DMS 273 (cell line): ENCODE results near the gene OLFM2.
"Not testable (repeated sequence)": the region's sequence is repeated elsewhere in the genome, so short reads cannot be mapped to it uniquely, and the experiment has no call there.

Experiments used
- DNase-seq: peaks from one replicate; lab custom pipeline; 2025; ENCODE audit not compliant: unreplicated experiment; lab: John Stamatoyannopoulos, UW

OLFM2 gene

GRCh38 chr19:9863759-9864158 is 72.6 kb downstream of the OLFM2 start:
- no peak for DNase-seq

GRCh38 chr19:9862938-9863337 is 73.4 kb downstream of the OLFM2 start:
- DNase-seq, result no peak

- no peak for DNase-seq
Measured at GRCh38 chr19:9861503-9861902, 74.8 kb downstream of the OLFM2 start.

- no peak for DNase-seq
Measured at GRCh38 chr19:9860407-9860806, 75.9 kb downstream of the OLFM2 start.

GRCh38 chr19:9858766-9859165 is 77.5 kb downstream of the OLFM2 start:
- no peak for DNase-seq

- no peak for DNase-seq
Measured at GRCh38 chr19:9857920-9858746, 78.2 kb downstream of the OLFM2 start.

GRCh38 chr19:9857076-9857721 is 79.1 kb downstream of the OLFM2 start:
- no peak for DNase-seq

GRCh38 chr19:9856609-9857008 is 79.7 kb downstream of the OLFM2 start:
- no peak for DNase-seq

- DNase-seq, result no peak
Measured at GRCh38 chr19:9854282-9854846, 82.0 kb downstream of the OLFM2 start.

- DNase-seq, result peak; percentile 72
Measured at GRCh38 chr19:9850235-9850959, 85.9 kb downstream of the OLFM2 start.

DNA sequence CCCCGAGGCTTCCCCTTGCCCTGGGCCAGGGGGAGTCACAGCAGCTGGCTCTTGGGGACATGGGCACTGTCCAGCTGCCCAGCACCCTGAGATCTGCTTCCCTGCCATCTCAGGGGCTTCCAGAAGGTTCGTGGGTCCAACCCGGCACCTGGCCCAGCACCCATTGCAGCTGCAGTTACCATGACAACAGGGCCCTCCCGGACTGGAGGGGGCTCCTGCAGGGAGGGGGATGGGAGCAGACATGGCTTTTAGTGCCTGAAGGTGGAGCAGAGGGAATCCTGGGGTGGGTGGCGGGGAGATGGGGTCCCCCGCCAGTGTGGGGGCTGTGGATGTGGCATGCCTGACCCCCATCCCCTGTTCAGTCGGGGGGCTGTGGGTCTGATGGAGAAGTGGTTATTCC is 86.5 kb downstream of the OLFM2 start:
- DNase-seq, result peak; percentile 25

- DNase-seq, result peak; percentile 52
Measured at GRCh38 chr19:9848762-9849161, 87.6 kb downstream of the OLFM2 start.

DNA sequence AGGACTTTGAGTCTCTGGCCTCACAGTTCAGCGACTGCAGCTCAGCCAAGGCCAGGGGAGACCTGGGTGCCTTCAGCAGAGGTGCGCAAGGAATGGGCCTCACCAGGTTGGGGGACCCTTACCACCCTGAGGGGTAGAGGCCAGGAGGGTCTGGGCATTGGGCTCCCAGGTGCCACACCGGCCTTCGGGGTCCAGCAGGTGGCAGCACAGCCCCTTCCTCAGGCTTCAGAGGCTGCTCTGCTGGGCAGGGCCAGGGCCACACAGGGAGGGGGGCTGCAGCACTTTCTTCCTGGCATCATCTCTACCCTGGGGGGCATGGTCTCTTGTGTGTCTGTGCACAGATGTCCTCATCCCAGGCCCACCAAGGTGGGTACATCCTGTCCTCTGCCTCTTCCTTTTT is 88.3 kb downstream of the OLFM2 start:
- DNase-seq, result peak; percentile 62

- peak; percentile 82 for DNase-seq
Measured at GRCh38 chr19:9847087-9847671, 89.1 kb downstream of the OLFM2 start.

DNA sequence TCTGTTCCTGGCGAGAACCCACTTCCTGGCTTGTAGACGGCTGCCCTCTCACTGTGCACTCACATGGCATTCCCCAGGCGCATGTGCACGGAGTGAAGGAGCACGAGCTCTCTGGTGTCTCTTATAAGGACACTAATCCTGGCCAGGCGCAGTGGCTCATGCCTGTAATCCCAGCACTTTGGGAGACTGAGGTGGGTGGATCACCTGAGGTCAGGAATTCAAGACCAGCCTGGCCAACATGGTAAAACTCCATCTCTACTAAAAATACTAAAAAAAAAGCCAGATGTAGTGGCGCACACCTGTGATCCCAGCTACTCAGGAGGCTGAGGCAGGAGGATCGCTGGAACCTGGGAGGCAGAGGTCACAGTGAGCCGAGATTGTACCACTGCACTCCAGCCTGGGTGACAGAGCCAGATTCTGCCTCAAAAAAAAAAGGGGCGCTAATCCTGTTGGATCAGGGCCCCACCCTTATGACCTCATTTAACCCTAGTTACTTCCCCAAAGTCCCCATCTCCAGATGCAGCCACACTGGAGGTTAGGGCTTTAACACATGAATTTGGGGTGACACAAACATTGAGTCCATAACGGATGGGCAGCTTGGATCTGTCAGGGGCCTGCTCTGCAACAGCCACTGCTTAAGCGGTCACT is 92.6 kb downstream of the OLFM2 start:
- not testable (repeated sequence) for DNase-seq

- no peak for DNase-seq
Measured at GRCh38 chr19:9842834-9843625, 93.3 kb downstream of the OLFM2 start.

DNA sequence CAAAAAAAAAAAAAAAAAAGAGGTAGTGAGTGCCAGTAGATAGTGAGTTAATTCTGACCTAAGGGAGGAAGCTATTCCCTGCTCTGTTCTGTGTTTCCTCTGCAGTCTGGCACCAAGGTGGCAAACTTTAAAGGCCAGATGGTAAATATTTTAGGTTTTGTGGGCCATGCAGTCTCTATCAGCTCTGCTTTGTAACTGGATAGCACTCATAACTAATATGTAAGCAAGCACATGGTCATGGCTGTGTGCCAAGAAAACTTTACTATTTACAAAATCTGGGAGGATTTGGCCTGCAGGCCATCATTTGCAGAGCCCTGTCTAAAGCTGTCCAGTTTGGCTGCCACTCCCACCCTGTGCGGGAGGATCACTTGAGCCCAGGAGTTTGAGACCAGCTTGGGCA is 96.9 kb downstream of the OLFM2 start:
- DNase-seq, result peak; percentile 69

DNA sequence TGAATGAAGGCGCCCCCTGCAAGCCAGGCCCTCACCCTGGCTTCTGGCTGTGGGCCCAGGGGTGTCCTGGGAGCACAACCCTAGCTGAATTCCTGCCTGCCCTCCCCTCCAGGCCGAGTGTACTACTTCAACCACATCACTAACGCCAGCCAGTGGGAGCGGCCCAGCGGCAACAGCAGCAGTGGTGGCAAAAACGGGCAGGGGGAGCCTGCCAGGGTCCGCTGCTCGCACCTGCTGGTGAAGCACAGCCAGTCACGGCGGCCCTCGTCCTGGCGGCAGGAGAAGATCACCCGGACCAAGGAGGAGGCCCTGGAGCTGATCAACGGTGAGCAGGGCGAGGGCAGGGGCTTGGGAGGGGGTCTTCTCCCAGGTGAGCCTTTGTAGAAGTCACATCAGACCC is 98.0 kb downstream of the OLFM2 start:
- no peak for DNase-seq

DNA sequence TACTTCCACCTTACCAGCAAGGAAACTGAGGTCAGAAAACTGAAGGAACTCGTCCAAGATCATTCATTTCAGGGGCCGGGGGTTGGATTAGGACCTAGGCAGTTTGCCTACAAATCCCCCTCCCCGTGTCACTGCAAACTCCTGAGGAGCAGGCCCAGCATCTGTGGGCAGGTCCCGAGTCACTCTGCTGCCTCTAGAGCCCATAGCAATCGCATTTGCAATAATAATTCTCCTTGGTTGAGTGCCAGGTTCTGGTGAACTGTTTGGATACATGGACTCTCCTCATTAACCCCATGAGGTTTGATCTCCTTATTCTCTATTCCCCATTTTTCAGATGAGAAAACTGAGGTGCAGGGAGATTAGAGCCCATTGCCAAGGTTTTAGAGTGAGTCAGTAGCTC is 100.3 kb downstream of the OLFM2 start:
- DNase-seq, result peak; percentile 79

DNA sequence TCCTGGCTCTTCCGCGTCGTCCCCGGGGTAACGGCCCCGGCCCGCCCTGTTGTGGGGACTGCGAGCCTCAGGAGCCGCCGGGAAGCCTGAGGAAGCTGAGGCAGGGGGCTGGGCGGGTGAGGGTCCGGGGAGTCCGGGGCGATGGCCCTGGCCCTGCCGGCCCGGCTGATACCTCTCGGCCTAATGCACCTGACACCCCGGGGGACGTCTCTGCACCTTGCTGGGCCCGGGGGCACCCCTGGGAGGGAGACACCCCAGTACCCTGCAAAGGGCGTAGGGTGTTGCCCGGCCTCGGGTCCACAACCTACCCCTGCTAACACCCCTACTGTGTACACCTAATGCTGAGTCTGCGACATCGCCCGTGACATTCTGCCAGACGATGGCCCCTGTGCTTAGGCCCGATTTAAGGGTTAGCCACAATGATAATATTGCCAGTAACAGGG is 100.8 kb downstream of the OLFM2 start:
- DNase-seq, result no peak
